COLO829 (cell line): ENCODE measurements around the gene TNNI3.
"Not testable (repeated sequence)": the region's sequence is repeated elsewhere in the genome, so short reads cannot be mapped to it uniquely, and the experiment has no call there.

Source experiments
- DNase-seq: peaks from one replicate; pipeline ENCODE4 v3.0.0; 2012; ENCODE audit warnings: low spot score

Gene TNNI3

GRCh38 chr19:55172741-55173140 is 15.2 kb upstream of the TNNI3 start:
- no peak for DNase-seq

GRCh38 chr19:55172318-55172717 is 14.8 kb upstream of the TNNI3 start:
- DNase-seq = not testable (repeated sequence)

GRCh38 chr19:55171440-55171839 is 13.9 kb upstream of the TNNI3 start:
- DNase-seq = no peak

GRCh38 chr19:55169136-55169535 is 11.6 kb upstream of the TNNI3 start:
- no peak for DNase-seq

GRCh38 chr19:55166530-55167268 is 9.2 kb upstream of the TNNI3 start, which contains the start of gene DNAAF3:
Gene DNAAF3, minus strand, starts transcription at chr19:55166613. Its CDS starts 200 bp downstream, at chr19:55166413.
- peak; percentile 100 for DNase-seq

- DNase-seq = peak; percentile 79
Measured at GRCh38 chr19:55165952-55166529, 8.5 kb upstream of the TNNI3 start.

- DNase-seq = no peak
Measured at GRCh38 chr19:55161571-55162322, 4.2 kb upstream of the TNNI3 start.

- no peak for DNase-seq
Measured at GRCh38 chr19:55160986-55161365, 3.4 kb upstream of the TNNI3 start.

- peak; percentile 99 for DNase-seq
Measured at GRCh38 chr19:55160128-55160985, 2.8 kb upstream of the TNNI3 start.

GRCh38 chr19:55158848-55159749 is 1.6 kb upstream of the TNNI3 start:
- DNase-seq = no peak

- no peak for DNase-seq
Measured at GRCh38 chr19:55158423-55158822, 891 bp upstream of the TNNI3 start.

- peak; percentile 75 for DNase-seq
Measured at GRCh38 chr19:55156202-55157063, 1.1 kb downstream of the TNNI3 start.

- not testable (repeated sequence) for DNase-seq
Measured at GRCh38 chr19:55155784-55156183, 1.7 kb downstream of the TNNI3 start.

GRCh38 chr19:55153652-55154264 is 3.8 kb downstream of the TNNI3 start:
- no peak for DNase-seq

GRCh38 chr19:55152017-55152416 is 5.5 kb downstream of the TNNI3 start:
- no peak for DNase-seq

GRCh38 chr19:55149078-55150003 is 8.2 kb downstream of the TNNI3 start, which contains the start of gene TNNT1:
Gene TNNT1, minus strand, starts transcription at chr19:55149206. Its CDS starts 2,049 bp downstream, at chr19:55147157.
- DNase-seq = no peak

GRCh38 chr19:55147545-55148251 is 9.8 kb downstream of the TNNI3 start:
- DNase-seq = no peak
